ENCODE measurements around the gene HHATL.

- TF ChIP-seq CTCF (IDR thresholded peaks at IDR 0.05; ENCODE audit: low read length) (no peak), EZH2 (IDR thresholded peaks at IDR 0.05; ENCODE audit: borderline replicate concordance, low read length) (no peak)
These were observed 33.0 kb upstream of the HHATL start for GRCh38 chr3:42735615-42736014.
